GM23248 (cell line): ENCODE results near the gene PTPN20. TPM values are rescaled to one million over a fixed set of nuclear protein-coding genes. Genes with fewer than 3 reads are reported as not detected.
"Not testable (repeated sequence)": the region's sequence is repeated elsewhere in the genome, so short reads cannot be mapped to it uniquely, and the experiment has no call there.

Experiments
- DNase-seq: peaks from one replicate; pipeline ENCODE4 v3.0.0-alpha.2; 2015
- H2AFZ ChIP-seq: fragments of 200-600 bp; sonication (generic); 2 replicates; pipeline ENCODE4 v1.6.1; 2016; ENCODE audit warnings: antibody characterized with exemption
- H3F3A ChIP-seq: fragments of 200-600 bp; sonication (generic); 2 replicates; pipeline ENCODE4 v1.6.1; 2016; ENCODE audit warnings: mild to moderate bottlenecking, antibody characterized with exemption, mixed run types; ENCODE audit not compliant: insufficient read depth
- H3K27ac ChIP-seq: fragments of 200-600 bp; sonication (generic); 2 replicates; pipeline ENCODE4 v1.5.1; 2016; ENCODE audit warnings: mild to moderate bottlenecking
- H3K27me3 ChIP-seq: fragments of 200-600 bp; sonication (generic); replicated peaks from 2 replicates; pipeline ENCODE4 v1.6.1; 2016; ENCODE audit warnings: mild to moderate bottlenecking; ENCODE audit not compliant: insufficient read depth
- H3K36me3 ChIP-seq: fragments of 200-600 bp; sonication (generic); 2 replicates; pipeline ENCODE4 v1.6.1; 2016; ENCODE audit warnings: low read depth, mild to moderate bottlenecking
- H3K4me1 ChIP-seq: fragments of 200-600 bp; sonication (generic); 2 replicates; pipeline ENCODE4 v1.6.1; 2016; ENCODE audit warnings: mild to moderate bottlenecking; ENCODE audit not compliant: insufficient read depth
- H3K4me2 ChIP-seq: fragments of 200-600 bp; sonication (generic); one replicate; pipeline ENCODE4 v1.6.1; 2016; ENCODE audit warnings: mild to moderate bottlenecking; ENCODE audit not compliant: unreplicated experiment
- H3K4me3 ChIP-seq: fragments of 200-600 bp; sonication (generic); 2 replicates; pipeline ENCODE4 v1.5.1; 2016; ENCODE audit warnings: mild to moderate bottlenecking
- H3K79me2 ChIP-seq: fragments of 200-600 bp; sonication (generic); 2 replicates; pipeline ENCODE4 v1.6.1; 2016; ENCODE audit warnings: mild to moderate bottlenecking; ENCODE audit not compliant: insufficient read depth
- H3K9ac ChIP-seq: fragments of 200-600 bp; sonication (generic); 2 replicates; pipeline ENCODE4 v1.6.1; 2016; ENCODE audit warnings: mild to moderate bottlenecking
- H3K9me2 ChIP-seq: fragments of 200-600 bp; sonication (generic); 2 replicates; pipeline ENCODE4 v1.6.1; 2016; ENCODE audit warnings: mixed run types, mild to moderate bottlenecking, moderate library complexity; ENCODE audit not compliant: insufficient read depth
- H3K9me3 ChIP-seq: fragments of 200-600 bp; sonication (generic); one replicate; pipeline ENCODE4 v1.6.1; 2017; ENCODE audit warnings: low read depth
- H4K20me1 ChIP-seq: fragments of 200-600 bp; sonication (generic); 2 replicates; pipeline ENCODE4 v1.6.0; 2016; ENCODE audit not compliant: insufficient read depth
- EZH2 ChIP-seq: fragments of 200-600 bp; sonication (generic); IDR thresholded peaks from 2 replicates; pipeline ENCODE4 v1.6.1; 2018; ENCODE audit warnings: antibody characterized with exemption, mild to moderate bottlenecking; ENCODE audit not compliant: insufficient read depth, poor library complexity, severe bottlenecking
- EZH2phosphoT487 ChIP-seq: fragments of 200-600 bp; sonication (generic); IDR thresholded peaks from 2 replicates; pipeline ENCODE4 v1.6.1; 2018; ENCODE audit warnings: antibody characterized with exemption, moderate library complexity, mild to moderate bottlenecking, low read depth; ENCODE audit not compliant: insufficient read depth
- WGBS, 2 experiments: methylation state at CpG; one replicate each; pipeline ENCODE4 v1.1.6; 2015 to 2017; ENCODE audit warnings: low lambda C conversion rate in 2 of 2, low coverage in 1 of 2; ENCODE audit errors: missing lambda C conversion rate in 2 of 2; 5-methylcytosine and 5-hydroxymethylcytosine counted together
- in situ Hi-C: fragments of 300-500 bp; cut with MboI; formaldehyde crosslinking; loops from 2 replicates; pipeline ENCODE4 v1.15.0; 2020
- polyA plus RNA-seq: library from polyadenylated mRNA; unstranded; fragments of >200 nt; fragmentation: Nextera tagmentation; extraction: Ambion mirVana; gene quantifications from 2 replicates; pipeline ENCODE4 v1.2.1, GENCODE V29; 2016
- total RNA-seq: library from RNA; depleted of rRNA; stranded (reverse); fragments of >200 nt; shearing (Covaris generic); gene quantifications from 2 replicates; pipeline ENCODE4 v1.2.3, GENCODE V29; 2014

Gene PTPN20
- total and polyA plus RNA-seq, 2 experiments from 2014 or later = 0.15 to 0.22 TPM

DNA sequence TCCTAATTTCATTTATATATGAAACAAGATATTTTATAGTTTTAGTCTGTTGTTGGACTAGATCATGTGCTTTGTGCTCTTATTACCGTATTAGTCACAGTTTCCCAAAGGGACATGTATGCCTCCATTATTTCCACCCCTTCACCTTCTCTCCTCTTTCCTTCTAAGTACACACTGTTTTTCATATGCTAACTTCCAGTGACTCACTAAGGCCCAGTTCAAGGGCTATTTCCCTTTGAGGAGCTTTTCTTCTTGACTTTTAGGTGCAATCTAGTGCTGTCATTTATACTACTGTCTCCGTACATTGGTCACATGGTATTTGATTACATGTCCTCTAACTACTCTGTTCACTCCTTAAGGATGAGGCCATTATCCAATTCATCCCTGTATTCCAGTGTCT is 55.8 kb downstream of the PTPN20 start:
- in situ Hi-C loops, H3K9ac ChIP-seq, H3K4me3 ChIP-seq, H3K36me3 ChIP-seq, DNase-seq, H3K9me2 ChIP-seq, H3K4me1 ChIP-seq, H2AFZ ChIP-seq, H3K27ac ChIP-seq, H4K20me1 ChIP-seq, H3F3A ChIP-seq, H3K9me3 ChIP-seq, H3K4me2 ChIP-seq, H3K27me3 ChIP-seq, H3K79me2 ChIP-seq: not testable (repeated sequence)
- WGBS, 2 experiments = 75% methylated on average over 1 of the region's 2 CpGs; no CpG with 5 or more reads in 1 of the 2 experiments

DNA sequence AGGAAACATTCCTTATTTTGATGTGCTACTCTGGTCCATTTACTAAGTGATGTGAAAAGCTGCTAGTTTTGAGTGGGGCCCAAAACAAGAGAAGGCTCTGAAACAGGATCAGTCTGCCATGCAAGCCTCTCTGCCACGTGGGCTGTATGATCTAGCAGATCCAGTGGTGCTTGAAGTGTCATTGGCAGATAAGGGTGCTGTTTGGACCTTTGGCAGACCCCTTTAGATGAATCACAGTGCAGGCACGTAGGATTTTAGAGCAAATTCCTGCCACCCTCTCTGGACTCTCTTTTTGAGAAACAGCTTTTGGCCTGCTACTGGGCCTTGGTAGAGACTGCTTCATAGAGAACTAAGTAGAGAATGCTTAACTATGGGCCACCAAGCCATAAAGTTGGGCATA is 69.0 kb downstream of the PTPN20 start:
- H3K27me3 ChIP-seq, in situ Hi-C loops, DNase-seq, H3K9me2 ChIP-seq, H3K4me2 ChIP-seq, H3K4me1 ChIP-seq, H3K79me2 ChIP-seq, H3K36me3 ChIP-seq, H4K20me1 ChIP-seq, H2AFZ ChIP-seq, H3K4me3 ChIP-seq, H3K9me3 ChIP-seq, H3K27ac ChIP-seq, H3F3A ChIP-seq, H3K9ac ChIP-seq: not testable (repeated sequence)
- WGBS, 2 experiments = no CpG with 5 or more reads among the region's 2 CpGs

DNA sequence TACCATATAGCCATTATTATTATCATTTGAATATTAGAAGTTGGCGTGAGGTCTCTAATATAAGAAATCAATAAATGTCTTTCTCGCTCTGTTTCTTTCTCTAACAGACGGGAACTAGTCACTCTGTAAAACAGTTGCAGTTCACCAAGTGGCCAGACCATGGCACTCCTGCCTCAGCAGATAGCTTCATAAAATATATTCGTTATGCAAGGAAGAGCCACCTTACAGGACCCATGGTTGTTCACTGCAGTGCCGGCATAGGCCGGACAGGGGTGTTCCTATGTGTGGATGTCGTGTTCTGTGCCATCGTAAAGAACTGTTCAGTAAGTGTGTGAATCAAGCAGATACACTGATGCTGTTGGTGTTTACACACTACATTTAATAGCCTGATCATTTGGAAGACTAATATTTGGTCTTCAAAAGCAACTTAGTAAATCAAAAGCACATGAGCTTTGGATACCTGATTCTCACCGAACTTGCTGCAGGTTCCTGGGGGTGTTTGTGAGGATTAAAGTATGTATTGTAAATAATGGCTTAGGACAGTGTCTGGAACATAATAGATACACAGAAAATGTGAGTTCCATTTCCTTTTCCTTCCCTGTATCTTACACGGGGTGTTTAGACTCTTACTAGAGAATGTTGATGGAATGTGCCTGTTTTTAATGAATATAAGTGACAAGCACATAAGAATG is 76.2 kb downstream of the PTPN20 start:
- H3K9me2 ChIP-seq, DNase-seq, H2AFZ ChIP-seq, H3K36me3 ChIP-seq, in situ Hi-C loops, H3K79me2 ChIP-seq, H3K4me3 ChIP-seq, H3K27ac ChIP-seq, H3K9me3 ChIP-seq, H3F3A ChIP-seq, H3K4me1 ChIP-seq, H3K9ac ChIP-seq, H3K27me3 ChIP-seq, H3K4me2 ChIP-seq, H4K20me1 ChIP-seq: not testable (repeated sequence)
- WGBS, 2 experiments = no CpG with 5 or more reads among the region's 10 CpGs

DNA sequence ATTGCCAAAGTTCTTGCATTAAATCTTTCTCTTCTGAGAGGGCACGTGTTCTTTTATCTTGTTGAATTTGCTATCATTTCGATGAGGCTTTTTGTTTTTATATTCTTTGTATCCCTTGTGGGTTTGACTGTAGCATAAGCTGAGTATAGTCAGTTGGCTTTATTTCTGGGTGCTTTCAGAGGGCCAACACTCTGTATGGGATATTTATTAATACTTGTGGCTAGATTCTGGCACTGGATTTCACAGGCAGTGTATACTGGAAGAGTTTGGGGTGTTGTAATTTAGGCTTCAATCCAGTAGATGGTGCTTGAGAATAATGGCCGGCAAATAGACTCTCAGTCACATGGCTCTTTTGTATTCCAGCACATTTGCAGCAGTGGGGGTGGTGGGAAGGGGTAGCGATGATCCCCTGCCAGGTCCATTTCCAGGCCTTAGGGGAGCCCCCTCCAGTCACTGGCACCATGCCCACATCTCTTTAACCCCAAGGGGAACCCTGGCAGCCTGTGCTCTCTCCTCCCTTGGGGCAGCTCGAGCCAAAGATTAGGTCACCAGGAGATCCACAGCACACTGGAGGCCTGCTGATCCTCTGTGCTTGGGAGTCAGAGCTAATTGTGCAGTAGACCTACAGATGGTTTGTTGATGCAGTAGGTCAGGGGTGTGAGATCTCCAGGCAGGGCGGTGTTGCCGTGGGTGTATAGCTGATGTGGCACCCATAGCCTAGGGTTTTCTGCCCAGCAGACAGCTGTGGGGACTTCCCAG is 81.8 kb downstream of the PTPN20 start:
- Histone ChIP-seq H3K27me3 (no peaks in the 10 kb centered on the region), H2AFZ (peak overlapping the region; percentile 71), H3K4me2 (peak overlapping the region; percentile 31), H3K4me3 (peak overlapping the region; percentile 24; the same call in 1 of the 2 replicates), H3K9me3 (no peaks in the 10 kb centered on the region), H3K79me2 (no peaks in the 10 kb centered on the region), H3F3A (peaks cover 9% of the 10 kb centered on the region), H3K9ac (peak overlapping the region; percentile 31), H3K9me2 (no peaks in the 10 kb centered on the region), H3K27ac (peak overlapping the region; percentile 59), H4K20me1 (no peaks in the 10 kb centered on the region), H3K36me3 (no peaks in the 10 kb centered on the region), H3K4me1 (peaks cover 21% of the 10 kb centered on the region)
- peak; percentile 85 for DNase-seq
- in situ Hi-C loops = no loop called here
- TF ChIP-seq EZH2 (no peak), EZH2phosphoT487 (no peak)
- 3 to 5% methylated on average over 7 of the region's 7 CpGs for whole genome bisulfite sequencing, 2 experiments

DNA sequence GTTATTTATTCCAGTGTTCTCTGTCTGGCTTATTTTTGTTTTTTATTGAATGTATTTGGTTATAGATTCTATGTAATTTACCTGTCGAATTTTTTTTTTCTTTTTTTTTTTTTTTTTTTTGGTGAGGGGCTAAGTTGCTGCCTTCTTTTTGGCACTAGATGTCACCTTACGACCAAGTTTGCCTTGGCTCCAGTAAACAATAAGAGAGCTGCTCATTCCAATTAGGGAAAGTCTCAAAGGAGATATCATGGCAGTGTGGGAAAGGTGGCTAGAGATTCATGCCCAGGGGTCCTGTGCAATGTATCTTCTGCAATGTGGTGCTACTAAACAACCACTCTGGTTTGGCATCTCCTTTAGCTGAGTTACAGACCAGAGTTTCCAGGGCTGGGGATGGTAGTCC is 84.0 kb downstream of the PTPN20 start:
- Histone ChIP-seq H3K36me3 (no peaks in the 10 kb centered on the region), H3K9me3 (no peaks in the 10 kb centered on the region), H3F3A (peaks cover 9% of the 10 kb centered on the region), H3K4me2 (no peak overlapping the region), H3K4me3 (no peak overlapping the region), H3K79me2 (no peaks in the 10 kb centered on the region), H4K20me1 (no peaks in the 10 kb centered on the region), H3K27me3 (no peaks in the 10 kb centered on the region), H3K9ac (no peak overlapping the region), H3K9me2 (no peaks in the 10 kb centered on the region), H3K27ac (no peak overlapping the region), H2AFZ (no peak overlapping the region), H3K4me1 (peaks cover 21% of the 10 kb centered on the region)
- in situ Hi-C loops = no loop called here
- WGBS, 2 experiments = 58 to 64% methylated on average over 2 of the region's 2 CpGs
- TF ChIP-seq EZH2 (no peak), EZH2phosphoT487 (no peak)
- peak; percentile 21 for DNase-seq
